HepG2 (cell line): Measurements from ENCODE around the gene EBPL. TPM values are rescaled to one million over a fixed set of nuclear protein-coding genes. Genes with fewer than 3 reads are reported as not detected.

Experiments used
- ATAC-seq: fragments of 200-7000 bp; cut with Tn5 transposase; 3 replicates; pipeline ENCODE4 v1.9.1; 2020; ENCODE audit warnings: mild to moderate bottlenecking, moderate library complexity
- BruUV-seq: library from RNA; stranded (reverse); fragments of 400-500 nt; replicated peaks from 2 replicates; lab custom pipeline; 2021; lab: Mats Ljungman, UMichigan
- CTCF ChIA-PET: fragments of 300-600 bp; formaldehyde crosslinking; extraction: SDS; loops from one replicate; lab custom pipeline; 2021; ENCODE audit warnings: low total read pairs, inconsistent platforms, low intra/inter-chr PET ratio; lab: Yijun Ruan, JAX
- POLR2A ChIA-PET: fragments of 350-600 bp; sonication (Branson Sonifier 250); formaldehyde crosslinking; loops from one replicate; lab custom pipeline; 2020; ENCODE audit warnings: antibody characterized with exemption, inconsistent platforms; lab: Yijun Ruan, JAX
- DNase-seq: peaks from one replicate; pipeline ENCODE4 v3.0.0-alpha.2; 2015; ENCODE audit warnings: low spot score
- FAIRE-seq: peaks from 3 replicates; lab custom pipeline; 2011; peaks lifted over from hg19 to GRCh38; lab: Jason Lieb, UNC
- H2AFZ ChIP-seq: one replicate; pipeline ENCODE4 v1.6.1; 2011; ENCODE audit warnings: low read length, inconsistent platforms
- H3K27ac ChIP-seq: fragments of 300-600 bp; 3 replicates; pipeline ENCODE4 v1.8.0; 2011; ENCODE audit warnings: mixed run types, mild to moderate bottlenecking, mixed read lengths, low read length, inconsistent platforms; ENCODE audit not compliant: insufficient read depth; ENCODE audit errors: extremely low read length
- H3K27me3 ChIP-seq, 2 experiments: fragments of 200-600 bp in 1 of 2; 2 replicates in 1 of 2; 3 replicates in 1 of 2; pipeline versions ENCODE4 v1.6.0 to v1.8.0; 2011; ENCODE audit warnings: low read length in 2 of 2, mild to moderate bottlenecking in 2 of 2, moderate library complexity in 2 of 2, inconsistent platforms in 1 of 2; ENCODE audit not compliant: insufficient read depth in 2 of 2, control insufficient read depth in 1 of 2
- H3K36me3 ChIP-seq, 2 experiments: fragments of 200-600 bp in 1 of 2; replicated peaks in 1 of 2; 2 replicates in 1 of 2; 3 replicates in 1 of 2; pipeline versions ENCODE4 v1.5.1 to v1.8.0; 2011; ENCODE audit warnings: low read length in 2 of 2, inconsistent platforms in 1 of 2; ENCODE audit not compliant: insufficient read depth in 2 of 2, control insufficient read depth in 1 of 2
- H3K4me1 ChIP-seq: 2 replicates; pipeline ENCODE4 v1.5.1; 2012; ENCODE audit warnings: low read length, inconsistent platforms; ENCODE audit not compliant: insufficient read depth
- H3K4me2 ChIP-seq: 2 replicates; pipeline ENCODE4 v1.6.0; 2011; ENCODE audit warnings: low read depth, low read length, inconsistent platforms
- H3K4me3 ChIP-seq, 3 experiments: fragments of 200-600 bp in 1 of 3; sonication (generic), shearing (Covaris generic) in 1 of 3; replicated peaks in 1 of 3; 2 replicates each; pipeline ENCODE4 v1.5.1; 2011 to 2016; ENCODE audit warnings: low read length in 3 of 3, inconsistent platforms in 2 of 3, low read depth in 2 of 3, mild to moderate bottlenecking in 2 of 3, control low read depth in 1 of 3, mixed read lengths in 1 of 3; ENCODE audit not compliant: insufficient read depth in 1 of 3
- H3K79me2 ChIP-seq: one replicate; pipeline ENCODE4 v1.6.1; 2011; ENCODE audit warnings: low read length, inconsistent platforms; ENCODE audit not compliant: insufficient read depth
- H3K9ac ChIP-seq: 2 replicates; pipeline ENCODE4 v1.6.0; 2011; ENCODE audit warnings: mild to moderate bottlenecking, low read depth, low read length, inconsistent platforms; ENCODE audit not compliant: insufficient read depth
- H3K9me3 ChIP-seq: 2 replicates; pipeline ENCODE4 v1.5.1; 2012; ENCODE audit warnings: mild to moderate bottlenecking, low read length
- H4K20me1 ChIP-seq: 2 replicates; pipeline ENCODE4 v1.6.0; 2011; ENCODE audit warnings: inconsistent platforms, mild to moderate bottlenecking, low read length, moderate library complexity; ENCODE audit not compliant: insufficient read depth
- AFF4 ChIP-seq: sonication (generic); formaldehyde crosslinking; IDR thresholded peaks from 2 replicates; pipeline ENCODE4 v1.4.0; 2020; ENCODE audit warnings: missing genetic modification reagents
- ASH2L ChIP-seq: fragments of 300-600, 200-600 bp; sonication (generic); IDR thresholded peaks from 2 replicates; pipeline ENCODE4 v1.7.0; 2017; ENCODE audit warnings: low read depth, mild to moderate bottlenecking, moderate library complexity, mixed read lengths, low read length; ENCODE audit not compliant: insufficient read length
- DZIP1 ChIP-seq: sonication (generic); formaldehyde crosslinking; IDR thresholded peaks from 2 replicates; pipeline ENCODE4 v1.5.0; 2020; ENCODE audit warnings: mild to moderate bottlenecking, missing genetic modification reagents
- ETV6 ChIP-seq: sonication (generic); formaldehyde crosslinking; conservative IDR thresholded peaks from 2 replicates; pipeline ENCODE4 v1.4.0; 2020; ENCODE audit warnings: missing genetic modification reagents
- FOXA3 ChIP-seq: IDR thresholded peaks from 2 replicates; pipeline ENCODE4 v1.6.1; 2016; ENCODE audit warnings: missing genetic modification reagents, missing compliant biosample characterization
- KAT7 ChIP-seq: IDR thresholded peaks from 2 replicates; pipeline ENCODE4 v1.6.1; 2018; ENCODE audit warnings: borderline replicate concordance, missing compliant biosample characterization
- MBNL3 ChIP-seq: fragments of 250-450 bp; sonication (Bioruptor Pico); conservative IDR thresholded peaks from 2 replicates; pipeline ENCODE4 v1.8.0; 2022; ENCODE audit warnings: mild to moderate bottlenecking, inconsistent platforms
- NCOA2 ChIP-seq: sonication (generic); formaldehyde crosslinking; IDR thresholded peaks from 2 replicates; pipeline ENCODE4 v1.8.0; 2022; ENCODE audit warnings: inconsistent platforms
- SAFB2 ChIP-seq: sonication (generic); formaldehyde crosslinking; IDR thresholded peaks from 2 replicates; pipeline ENCODE4 v1.5.1; 2020; ENCODE audit warnings: missing genetic modification reagents, low read depth, mild to moderate bottlenecking, borderline replicate concordance
- SP4 ChIP-seq: sonication (generic); formaldehyde crosslinking; IDR thresholded peaks from 2 replicates; pipeline ENCODE4 v1.8.1; 2023; ENCODE audit warnings: mild to moderate bottlenecking, missing genetic modification reagents
- ZFP36L1 ChIP-seq: sonication (generic); formaldehyde crosslinking; IDR thresholded peaks from 2 replicates; pipeline ENCODE4 v1.8.0; 2022; ENCODE audit warnings: mild to moderate bottlenecking, missing genetic modification reagents, moderate library complexity
- ZNF343 ChIP-seq: sonication (generic); formaldehyde crosslinking; IDR thresholded peaks from 2 replicates; pipeline ENCODE4 v1.4.0; 2020; ENCODE audit warnings: mild to moderate bottlenecking, missing genetic modification reagents
- ZNF564 ChIP-seq: sonication (generic); formaldehyde crosslinking; IDR thresholded peaks from 2 replicates; pipeline ENCODE4 v1.8.1; 2023; ENCODE audit warnings: mild to moderate bottlenecking, missing genetic modification reagents
- WGBS: methylation state at CpG from one replicate; pipeline ENCODE4 v1.1.6; 2017; ENCODE audit warnings: low lambda C conversion rate; 5-methylcytosine and 5-hydroxymethylcytosine counted together
- in situ Hi-C: cut with HindIII; loops from 2 replicates; pipeline ENCODE4 v1.10.0; 2017; ENCODE audit warnings: low pct_unique_long_range_greater_than_20kb; ENCODE audit not compliant: extremely low pct_ligation_motif_present
- intact Hi-C: fragments of 100-400 bp; cut with micrococcal nuclease; formaldehyde crosslinking; loops from one replicate; pipeline ENCODE4 v1.10.0; 2022; ENCODE audit not compliant: unreplicated experiment
- polyA plus RNA-seq, 8 experiments: library from polyadenylated mRNA; depleted of rRNA in 3 of 8; stranded (reverse) in 7 of 8; unstranded in 1 of 8; fragments of >200 nt; fragmentation: Illumina TruSeq in 4 of 8; extraction: Trizol in 4 of 8; gene quantifications; 2 replicates each; pipeline versions ENCODE4 v1.2.1 to v1.2.3, GENCODE V29; 2011 to 2016; ENCODE audit warnings: low read depth in 4 of 8, missing spikeins in 1 of 8, mixed read lengths in 1 of 8; ENCODE audit not compliant: insufficient read depth in 1 of 8
- total RNA-seq, 5 experiments: library from RNA; depleted of rRNA; stranded (reverse); fragments of >200 nt; fragmentation: Illumina TruSeq; extraction: Trizol; gene quantifications; 2 replicates each; pipeline ENCODE4 v1.2.3, GENCODE V29; 2016; ENCODE audit warnings: low read depth in 1 of 5

The EBPL gene
- total and polyA plus RNA-seq, 2 of the 13 experiments (the other 11 are each of a cell fraction or from before 2014, with no cell fraction given) = 96.5 to 152 TPM

- no peak for TF ChIP-seq AFF4 (CRISPR knock-in tag)
- no peak for TF ChIP-seq ZFP36L1 (CRISPR knock-in tag)
Observed at GRCh38 chr13:49669735-49670309, 21.5 kb downstream of the EBPL start (continued).

DNA sequence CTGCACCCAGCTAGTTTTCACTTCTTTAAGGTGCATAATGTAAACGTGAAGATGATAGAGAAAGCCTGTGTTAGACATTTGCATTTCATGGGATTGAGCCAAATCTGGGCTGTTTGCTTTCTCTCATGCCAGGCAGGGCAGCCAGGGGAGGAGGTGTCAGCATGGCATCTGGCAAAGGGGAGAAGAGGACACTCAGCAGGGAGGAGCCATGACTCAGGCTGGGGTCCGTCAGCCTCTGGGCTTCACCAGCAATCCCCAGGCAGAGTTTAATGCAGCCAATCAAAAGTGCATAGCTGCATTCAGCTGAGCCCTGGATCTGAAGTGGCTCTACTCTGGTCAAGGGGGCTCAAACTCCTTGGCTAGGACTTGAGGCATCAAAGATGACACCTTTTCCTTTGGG lies 23.5 kb downstream of the EBPL start:
- TF ChIP-seq KAT7 (CRISPR knock-in tag) = no peak
- no peak for TF ChIP-seq ZNF343 (CRISPR knock-in tag)
- no peak for TF ChIP-seq ZNF564 (CRISPR knock-in tag)
- TF ChIP-seq DZIP1 (CRISPR knock-in tag) = no peak
- no peak for TF ChIP-seq SAFB2
- TF ChIP-seq ASH2L = no peak
- TF ChIP-seq ETV6 = no peak
- no peak for TF ChIP-seq NCOA2 (CRISPR knock-in tag)
- no peak for TF ChIP-seq FOXA3
- TF ChIP-seq MBNL3 (CRISPR knock-in tag) = no peak
- TF ChIP-seq SP4 (CRISPR knock-in tag) = no peak
- peaks cover 8% of the 10 kb centered on the region for H3K79me2 ChIP-seq
- no peaks in the 10 kb centered on the region for H3K9me3 ChIP-seq
- H3K27ac ChIP-seq = no peak overlapping the region
- no peak overlapping the region for H3K4me3 ChIP-seq
- in situ Hi-C loops = loop anchor here (25.0 kb wide), 3 partner anchors 1145 to 1395 kb away; partner anchors contain the start of gene RNASEH2B
- DNase-seq (no peak), FAIRE-seq (no peak), ATAC-seq (no peak)
- no peak overlapping the region for H3K4me2 ChIP-seq
- POLR2A ChIA-PET = no interaction called here
- CTCF ChIA-PET = no interaction called here
- no peak overlapping the region for H2AFZ ChIP-seq
- no peaks in the 10 kb centered on the region for H3K27me3 ChIP-seq
- peaks cover 9 to 35% of the 10 kb centered on the region in 2 experiments for H3K36me3 ChIP-seq
- BruUV-seq = no TSS peak
- WGBS = 90% methylated on average over 2 of the region's 2 CpGs
- no peaks in the 10 kb centered on the region for H3K4me1 ChIP-seq
- intact Hi-C loops = loop anchor here (2.0 kb wide), 2 partner anchors 125 to 173 kb away; partner anchors contain the start of gene KPNA3
- no peak overlapping the region for H3K9ac ChIP-seq
- peaks cover 9% of the 10 kb centered on the region for H4K20me1 ChIP-seq
